Peyer's patch (tissue), 4 donors: ENCODE data around the gene SH3D21.

Experiments used
- CTCF ChIP-seq, 6 experiments: fragments of 450-650 bp in 4 of 6; fragments of 200-600 bp in 2 of 6; sonication (generic) in 1 of 6; IDR thresholded peaks; one replicate each; pipeline ENCODE4 v1.5.1; 2017 to 2019; ENCODE audit warnings: antibody characterized with exemption in 6 of 6, mild to moderate bottlenecking in 3 of 6, moderate library complexity in 1 of 6
- POLR2A ChIP-seq, 2 donors: fragments of 450-650 bp; IDR thresholded peaks; one replicate each; pipeline ENCODE4 v1.5.1; 2017; ENCODE audit warnings: antibody characterized with exemption in 2 of 2, mild to moderate bottlenecking in 2 of 2, moderate library complexity in 2 of 2

- TF ChIP-seq CTCF (IDR thresholded peaks at IDR 0.05) (no peak), POLR2A (IDR thresholded peaks at IDR 0.05) (no peak)
These were observed 23.6 kb downstream of the SH3D21 start for GRCh38 chr1:36329817-36330216.
